Measurements from ENCODE around the gene TDRD7.

TDRD7 gene

GRCh38 chr9:97529363-97530076, 117.6 kb downstream of the TDRD7 start:
- DNase-seq = no peak

GRCh38 chr9:97531888-97532376, 120.0 kb downstream of the TDRD7 start:
- no peak for DNase-seq

GRCh38 chr9:97534185-97534584, 122.3 kb downstream of the TDRD7 start:
- no peak for DNase-seq

- DNase-seq = no peak
These were observed 123.2 kb downstream of the TDRD7 start for GRCh38 chr9:97534961-97535594.

- DNase-seq = no peak
These were observed 123.9 kb downstream of the TDRD7 start for GRCh38 chr9:97535771-97536170.

- no peak for DNase-seq
These were observed 124.6 kb downstream of the TDRD7 start for GRCh38 chr9:97536480-97536879.

- no peak for DNase-seq
These were observed 131.7 kb downstream of the TDRD7 start for GRCh38 chr9:97543561-97543960.

- no peak for DNase-seq
These were observed 133.6 kb downstream of the TDRD7 start for GRCh38 chr9:97545486-97545885.
